ENCODE data around the gene FNDC3B. TPM values are rescaled to one million over a fixed set of nuclear protein-coding genes. Genes with fewer than 3 reads are reported as not detected.

Gene FNDC3B
- total and polyA plus RNA-seq, 9 of the 15 experiments (the other 6 are each of a cell fraction or from before 2014, with no cell fraction given), result 7.0 to 35.8 (median 16.2) TPM

GRCh38 chr3:172397716-172398405, 358.5 kb downstream of the FNDC3B start:
- in situ Hi-C loops (cut with MboI) (no loop called here), intact Hi-C loops (cut with micrococcal nuclease) (no loop called here)
- ChIA-PET POLR2A (no interaction called here), CTCF (ENCODE audit: low intra/inter-chr PET ratio) (no interaction called here)
- Histone ChIP-seq H2AFZ (ENCODE audit: low read depth, low read length) (no peak overlapping the region), H3K4me3 (no peak overlapping the region), H4K20me1 (replicated peaks; ENCODE audit: control insufficient read depth, insufficient read depth, low read length) (no peaks in the 10 kb centered on the region), H3K9ac (ENCODE audit: insufficient read depth in 1 of 2, low read depth in 2 of 2, low read length in 2 of 2) (no peak overlapping the region), H3K9me1 (ENCODE audit: control insufficient read depth, insufficient read depth, low read length) (no peaks in the 10 kb centered on the region), H3K36me3 (ENCODE audit: control insufficient read depth, insufficient read depth, low read length) (peaks cover 10% of the 10 kb centered on the region; the same call in 2 of the 3 replicates), H3K27ac (ENCODE audit: extremely low read depth, low read depth, low read length) (no peak overlapping the region), H3K4me1 (replicated peaks in 1 of 2; ENCODE audit: control insufficient read depth in 2 of 2, insufficient read depth in 2 of 2, low read length in 2 of 2) (no peaks in the 10 kb centered on the region), H3K9me3 (replicated peaks; ENCODE audit: control insufficient read depth, insufficient read depth, low read depth, low read length) (no peaks in the 10 kb centered on the region), H3K4me2 (ENCODE audit: insufficient read depth, low read length) (no peak overlapping the region), H3K27me3 (ENCODE audit: control insufficient read depth in 2 of 2, insufficient read depth in 2 of 2, low read length in 2 of 2) (no peaks in the 10 kb centered on the region), H3K79me2 (ENCODE audit: control insufficient read depth, insufficient read depth, low read length) (no peaks in the 10 kb centered on the region)
- FAIRE-seq, result no peak
- no peak for ATAC-seq
- WGBS (ENCODE audit: insufficient coverage, low coverage, missing lambda C conversion rate), result 19% methylated on average over 1 of the region's 1 CpG
- peak in 1 of 4 experiments; percentile 18 for DNase-seq (ENCODE audit: extremely low read depth in 1 of 4, low spot score in 3 of 4)
- no TSS peak for BruUV-seq (replicated peaks)
- TF ChIP-seq GTF2A2 (tag; IDR thresholded peaks at IDR 0.05), result no peak
- TF ChIP-seq CEBPB (tag; IDR thresholded peaks at IDR 0.05), result peak; percentile 91
- no peak for TF ChIP-seq CEBPG (CRISPR knock-in tag; IDR thresholded peaks at IDR 0.05)
- peak; percentile 82 to 89 for TF ChIP-seq CEBPG (tag; conservative IDR thresholded peaks at IDR 0.05 in 1 of 2, IDR thresholded peaks at IDR 0.05 in 1 of 2)
- no peak for TF ChIP-seq ZNF277 (CRISPR knock-in tag; IDR thresholded peaks at IDR 0.05; ENCODE audit: borderline replicate concordance)
- TF ChIP-seq BDP1 (IDR thresholded peaks at IDR 0.05; ENCODE audit: insufficient read depth, insufficient read length), result no peak
- TF ChIP-seq PCBP2 (IDR thresholded peaks at IDR 0.05; ENCODE audit: low read depth, low read length, poor library complexity, severe bottlenecking), result no peak
- TF ChIP-seq, protein P1, sequence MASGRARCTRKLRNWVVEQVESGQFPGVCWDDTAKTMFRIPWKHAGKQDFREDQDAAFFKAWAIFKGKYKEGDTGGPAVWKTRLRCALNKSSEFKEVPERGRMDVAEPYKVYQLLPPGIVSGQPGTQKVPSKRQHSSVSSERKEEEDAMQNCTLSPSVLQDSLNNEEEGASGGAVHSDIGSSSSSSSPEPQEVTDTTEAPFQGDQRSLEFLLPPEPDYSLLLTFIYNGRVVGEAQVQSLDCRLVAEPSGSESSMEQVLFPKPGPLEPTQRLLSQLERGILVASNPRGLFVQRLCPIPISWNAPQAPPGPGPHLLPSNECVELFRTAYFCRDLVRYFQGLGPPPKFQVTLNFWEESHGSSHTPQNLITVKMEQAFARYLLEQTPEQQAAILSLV (tag; IDR thresholded peaks at IDR 0.05), result 0 out of 2 replicates have a peak, but pooled peaks have one; percentile 12
- no peak for TF ChIP-seq FOXJ3 (CRISPR knock-in tag; IDR thresholded peaks at IDR 0.05)
